Thyroid gland (tissue), 4 donors: ENCODE measurements around the gene ANAPC7. TPM values are rescaled to one million over a fixed set of nuclear protein-coding genes. Genes with fewer than 3 reads are reported as not detected.
"Not testable (repeated sequence)": the region's sequence is repeated elsewhere in the genome, so short reads cannot be mapped to it uniquely, and the experiment has no call there.

Experiments used
- DNase-seq, 2 donors: peaks; one replicate each; pipeline ENCODE4 v3.0.0-alpha.2; 2019
- H3K27ac ChIP-seq, 3 donors: fragments of 200-600 bp; sonication (generic); 1 replicate in 2 of 3; 2 replicates in 1 of 3; pipeline ENCODE4 v1.5.1; 2016 to 2019; ENCODE audit warnings: mild to moderate bottlenecking in 1 of 3, moderate library complexity in 1 of 3
- H3K27me3 ChIP-seq: fragments of 200-600 bp; sonication (generic); one replicate; pipeline ENCODE4 v1.5.1; 2019
- H3K36me3 ChIP-seq, 2 donors: fragments of 200-600 bp; sonication (generic); one replicate each; pipeline ENCODE4 v1.5.1; 2016 to 2019
- H3K4me1 ChIP-seq, 2 donors: fragments of 200-600 bp; sonication (generic); one replicate each; pipeline ENCODE4 v1.5.1; 2017 to 2019
- H3K4me3 ChIP-seq, 3 donors: fragments of 200-600 bp; sonication (generic); replicated peaks in 1 of 3; 1 replicate in 2 of 3; 2 replicates in 1 of 3; pipeline ENCODE4 v1.5.1; 2016; ENCODE audit warnings: mild to moderate bottlenecking in 1 of 3
- H3K9me3 ChIP-seq: fragments of 200-600 bp; sonication (generic); one replicate; pipeline ENCODE4 v1.5.1; 2017
- POLR2A ChIP-seq, 2 donors: fragments of 450-650 bp; IDR thresholded peaks; one replicate each; pipeline ENCODE4 v1.6.1; 2017; ENCODE audit warnings: antibody characterized with exemption in 2 of 2, mild to moderate bottlenecking in 2 of 2, moderate library complexity in 1 of 2
- WGBS, 2 donors: methylation state at CpG; one replicate each; pipeline ENCODE4 v1.1.5; 2017; 5-methylcytosine and 5-hydroxymethylcytosine counted together
- intact Hi-C: fragments of 100-400 bp; cut with DNase I; formaldehyde crosslinking; loops from one replicate; pipeline ENCODE4 v1.15.1; 2023
- total RNA-seq, 4 donors: library from RNA; depleted of rRNA; stranded (reverse); fragments of >200 nt; gene quantifications; one replicate each; pipeline ENCODE4 v1.2.3, GENCODE V29; 2016
- TF ChIP-seq, protein P1 (sequence below), 6 experiments: fragments of 200-600 bp in 3 of 6; fragments of 450-650 bp in 3 of 6; sonication (generic) in 3 of 6; IDR thresholded peaks; one replicate each; pipeline ENCODE4 v1.5.1; 2016 to 2019; ENCODE audit warnings: antibody characterized with exemption in 6 of 6, mild to moderate bottlenecking in 2 of 6, inconsistent platforms in 1 of 6, moderate library complexity in 1 of 6

The ANAPC7 gene
- total RNA-seq, 4 donors from 2014 or later, result 49.4 to 61.9 (median 50.9) TPM

DNA sequence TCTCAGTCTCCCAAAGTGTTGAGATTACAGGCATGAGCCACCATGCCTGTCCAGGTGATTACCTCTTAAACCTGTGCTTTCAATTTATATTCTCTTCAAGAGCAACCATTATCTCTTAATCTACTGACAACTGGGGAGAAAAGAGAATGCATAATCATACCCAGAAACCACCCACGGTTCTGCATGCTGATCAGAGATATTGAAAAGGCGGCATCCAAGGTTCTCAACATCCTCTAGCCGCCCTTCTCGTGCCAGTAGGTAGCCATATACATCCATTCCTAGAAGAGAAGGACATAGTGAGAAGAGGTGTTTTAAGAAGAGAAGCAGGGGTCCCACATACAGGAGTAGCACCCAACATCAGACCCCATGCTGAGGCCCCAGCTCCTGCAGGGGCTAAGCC, 20.8 kb downstream of the ANAPC7 start:
- 89 to 95% methylated on average over 4 of the region's 4 CpGs for WGBS, 2 donors
- H3K27ac ChIP-seq, result no peak overlapping the region
- peaks cover 0 to 10% of the 10 kb centered on the region in 2 donors for H3K4me1 ChIP-seq
- no peak overlapping the region for H3K4me3 ChIP-seq
- H3K27me3 ChIP-seq, result no peaks in the 10 kb centered on the region
- H3K36me3 ChIP-seq, result peaks cover 37 to 58% of the 10 kb centered on the region in 2 donors
- intact Hi-C loops, result no loop called here
- no peaks in the 10 kb centered on the region for H3K9me3 ChIP-seq
- no peak for DNase-seq
- TF ChIP-seq POLR2A (IDR thresholded peaks at IDR 0.05), result no peak
- TF ChIP-seq, protein P1, sequence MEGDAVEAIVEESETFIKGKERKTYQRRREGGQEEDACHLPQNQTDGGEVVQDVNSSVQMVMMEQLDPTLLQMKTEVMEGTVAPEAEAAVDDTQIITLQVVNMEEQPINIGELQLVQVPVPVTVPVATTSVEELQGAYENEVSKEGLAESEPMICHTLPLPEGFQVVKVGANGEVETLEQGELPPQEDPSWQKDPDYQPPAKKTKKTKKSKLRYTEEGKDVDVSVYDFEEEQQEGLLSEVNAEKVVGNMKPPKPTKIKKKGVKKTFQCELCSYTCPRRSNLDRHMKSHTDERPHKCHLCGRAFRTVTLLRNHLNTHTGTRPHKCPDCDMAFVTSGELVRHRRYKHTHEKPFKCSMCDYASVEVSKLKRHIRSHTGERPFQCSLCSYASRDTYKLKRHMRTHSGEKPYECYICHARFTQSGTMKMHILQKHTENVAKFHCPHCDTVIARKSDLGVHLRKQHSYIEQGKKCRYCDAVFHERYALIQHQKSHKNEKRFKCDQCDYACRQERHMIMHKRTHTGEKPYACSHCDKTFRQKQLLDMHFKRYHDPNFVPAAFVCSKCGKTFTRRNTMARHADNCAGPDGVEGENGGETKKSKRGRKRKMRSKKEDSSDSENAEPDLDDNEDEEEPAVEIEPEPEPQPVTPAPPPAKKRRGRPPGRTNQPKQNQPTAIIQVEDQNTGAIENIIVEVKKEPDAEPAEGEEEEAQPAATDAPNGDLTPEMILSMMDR (IDR thresholded peaks at IDR 0.05), result no peak

DNA sequence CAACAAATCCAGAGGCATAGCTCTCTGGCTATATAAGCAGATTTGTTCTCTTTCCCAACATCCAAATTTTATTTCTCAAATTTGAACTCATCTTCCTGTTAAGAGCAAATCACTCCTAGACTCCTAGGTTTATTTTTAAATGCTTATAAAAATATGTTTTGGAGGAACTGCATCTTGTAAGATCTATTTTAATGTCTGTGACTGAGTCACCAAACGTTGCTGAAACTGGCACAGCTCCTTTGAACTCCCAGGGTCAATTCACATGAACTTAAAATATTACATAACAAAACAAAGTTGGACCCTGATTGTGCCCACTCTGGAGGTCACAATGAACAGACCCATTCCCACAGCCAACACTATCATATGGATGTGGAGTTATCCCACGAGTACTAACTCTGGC, 23.9 kb downstream of the ANAPC7 start:
- WGBS, 2 donors, result 80 to 84% methylated on average over 2 of the region's 2 CpGs
- no peak for DNase-seq
- H3K27me3 ChIP-seq, result no peaks in the 10 kb centered on the region
- intact Hi-C loops, result no loop called here
- H3K4me1 ChIP-seq, result peaks cover 4 to 5% of the 10 kb centered on the region in 2 donors
- peaks cover 43 to 57% of the 10 kb centered on the region in 2 donors for H3K36me3 ChIP-seq
- no peaks in the 10 kb centered on the region for H3K9me3 ChIP-seq
- H3K27ac ChIP-seq, result no peak overlapping the region
- no peak for TF ChIP-seq POLR2A (IDR thresholded peaks at IDR 0.05)
- TF ChIP-seq, protein P1 (IDR thresholded peaks at IDR 0.05), result no peak
- H3K4me3 ChIP-seq, result no peak overlapping the region

DNA sequence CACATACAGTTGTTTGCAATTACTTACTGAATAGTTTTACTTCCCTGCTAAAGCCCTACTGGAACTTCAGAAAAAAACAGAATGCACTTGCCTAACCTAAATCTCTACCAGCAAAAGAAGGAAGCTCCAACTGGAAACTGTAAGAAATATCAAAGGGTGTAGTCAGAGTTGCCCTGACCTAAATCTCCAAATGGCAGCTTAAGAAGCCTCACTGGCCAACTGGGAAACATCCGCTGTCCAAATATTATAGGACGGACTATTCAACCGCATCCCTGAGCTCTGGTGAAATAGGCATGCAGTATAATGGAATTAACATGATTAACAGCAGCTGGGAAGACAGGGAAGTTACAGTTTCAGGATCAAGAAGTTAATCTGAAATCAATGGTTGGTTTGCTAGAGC, 24.3 kb downstream of the ANAPC7 start:
- TF ChIP-seq POLR2A (IDR thresholded peaks at IDR 0.05), result no peak
- TF ChIP-seq, protein P1 (IDR thresholded peaks at IDR 0.05), result no peak
- Histone ChIP-seq H3K27me3 (no peaks in the 10 kb centered on the region), H3K4me3 (no peak overlapping the region), H3K36me3 (peaks cover 44 to 59% of the 10 kb centered on the region in 2 donors), H3K9me3 (no peaks in the 10 kb centered on the region), H3K4me1 (peaks cover 1 to 4% of the 10 kb centered on the region in 2 donors), H3K27ac (no peak overlapping the region)
- intact Hi-C loops, result no loop called here
- no peak for DNase-seq
- WGBS, 2 donors, result 94 to 96% methylated on average over 3 of the region's 3 CpGs

DNA sequence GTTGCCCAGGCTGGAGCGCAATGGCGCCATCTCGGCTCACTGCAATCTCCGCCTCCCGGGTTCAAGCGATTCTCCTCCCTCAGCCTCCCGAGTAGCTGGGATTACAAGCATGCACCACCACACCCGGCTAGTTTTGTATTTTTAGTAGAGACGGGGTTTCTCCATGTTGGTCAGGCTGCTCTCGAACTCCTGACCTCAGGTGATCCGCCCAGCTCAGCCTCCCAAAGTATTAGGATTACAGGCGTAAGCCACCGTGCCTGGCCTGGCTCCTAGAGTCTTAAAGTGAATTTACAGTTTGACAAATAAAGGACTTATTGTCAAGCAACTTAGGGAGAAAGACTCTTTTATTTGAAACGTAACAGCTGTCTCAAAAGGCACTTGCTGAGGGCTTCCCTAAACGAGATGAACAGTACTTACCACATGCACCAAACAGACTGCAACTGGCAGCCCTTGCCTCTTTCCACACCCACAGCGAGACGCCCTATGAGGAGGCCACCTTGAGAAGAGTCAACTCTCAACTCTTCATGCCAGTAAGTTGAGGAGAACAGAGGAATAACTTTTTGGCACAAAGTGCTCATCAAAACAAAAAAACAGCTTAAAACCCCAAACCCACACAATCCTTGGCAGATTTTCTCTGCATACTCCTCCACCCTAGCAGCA, 25.2 kb downstream of the ANAPC7 start:
- H3K4me1 ChIP-seq, H3K9me3 ChIP-seq, H3K27ac ChIP-seq, intact Hi-C loops, H3K27me3 ChIP-seq, H3K4me3 ChIP-seq, DNase-seq: not testable (repeated sequence)
- 93 to 96% methylated on average over 17 of the region's 17 CpGs for WGBS, 2 donors
- peaks cover 44 to 65% of the 10 kb centered on the region in 2 donors for H3K36me3 ChIP-seq

DNA sequence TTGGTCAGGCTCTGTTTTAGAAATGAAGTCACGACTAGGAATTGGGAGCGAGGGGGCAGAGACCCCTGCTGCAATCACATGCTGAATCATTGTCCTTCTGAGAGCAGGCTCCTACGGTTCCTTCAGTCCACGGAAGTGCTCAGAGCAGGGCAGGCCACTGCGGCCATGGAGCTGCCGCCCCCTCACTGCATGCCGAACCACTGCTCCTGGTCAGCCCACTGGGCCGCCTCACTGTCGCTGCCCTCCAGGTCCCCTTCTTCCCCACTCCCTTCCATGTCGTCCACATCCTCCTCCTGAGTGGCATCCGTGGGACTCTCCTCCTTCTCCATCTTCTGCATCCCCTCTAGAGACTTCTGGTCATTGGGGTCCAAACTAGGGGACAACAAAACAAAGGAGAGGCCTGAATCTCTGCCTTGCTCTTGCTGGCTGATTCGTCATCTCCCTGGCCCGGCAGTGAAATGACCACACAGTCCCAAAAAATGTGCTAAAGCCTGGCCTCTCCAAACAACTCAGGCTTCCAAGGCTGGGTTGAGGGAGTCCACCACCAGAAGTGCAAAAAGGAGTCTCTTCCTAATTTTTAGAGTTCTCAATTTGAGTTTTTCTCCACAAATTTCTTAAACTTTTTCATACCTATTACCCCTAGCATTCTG, 29.4 kb downstream of the ANAPC7 start:
- 94 to 96% methylated on average over 13 of the region's 13 CpGs for WGBS, 2 donors
- no peak overlapping the region for H3K4me3 ChIP-seq
- TF ChIP-seq POLR2A (IDR thresholded peaks at IDR 0.05), result no peak
- TF ChIP-seq, protein P1 (IDR thresholded peaks at IDR 0.05), result no peak
- H3K27ac ChIP-seq, result peak overlapping the region in 2 of 3 donors; percentile 95 to 99
- no peaks in the 10 kb centered on the region for H3K27me3 ChIP-seq
- H3K36me3 ChIP-seq, result peaks cover 19 to 34% of the 10 kb centered on the region in 2 donors
- DNase-seq, result no peak
- intact Hi-C loops, result no loop called here
- H3K9me3 ChIP-seq, result no peaks in the 10 kb centered on the region
- peaks cover 25 to 38% of the 10 kb centered on the region in 2 donors for H3K4me1 ChIP-seq
